ENCODE measurements around the gene MYO3A. TPM values are rescaled to one million over a fixed set of nuclear protein-coding genes. Genes with fewer than 3 reads are reported as not detected.

Gene MYO3A
- total and polyA plus RNA-seq, 2 experiments from 2014 or later: 3.0 to 10.7 TPM

DNA sequence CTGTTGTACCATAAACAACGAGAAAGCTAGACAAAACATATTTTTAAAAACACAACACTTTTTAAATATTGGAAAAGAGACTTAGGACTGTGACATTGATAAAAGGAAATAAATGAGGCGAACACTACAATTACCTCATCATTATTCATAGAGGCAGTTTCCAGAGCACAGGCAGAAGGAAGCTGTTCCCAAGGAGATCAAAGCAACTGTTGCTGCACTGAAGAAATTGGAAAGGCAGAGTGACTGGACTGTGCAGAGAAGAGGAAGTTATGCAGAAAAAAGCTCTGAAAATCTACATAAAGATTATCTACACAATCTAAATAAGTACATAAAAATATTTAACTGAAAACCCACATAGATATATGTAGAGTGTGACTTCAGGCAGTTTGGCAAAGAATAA is 32.8 kb downstream of the MYO3A start:
- TF ChIP-seq EZH2 (IDR thresholded peaks at IDR 0.05; ENCODE audit: low read depth, unreplicated experiment): no peak
- no peak for TF ChIP-seq NANOG (IDR thresholded peaks at IDR 0.05; ENCODE audit: borderline replicate concordance)
- no peak for TF ChIP-seq CREB1 (CRISPR knock-in tag; IDR thresholded peaks at IDR 0.05; ENCODE audit: low read depth)
- TF ChIP-seq EZH2phosphoT487 (IDR thresholded peaks at IDR 0.05; ENCODE audit: unreplicated experiment): no peak
- TF ChIP-seq, protein P1, sequence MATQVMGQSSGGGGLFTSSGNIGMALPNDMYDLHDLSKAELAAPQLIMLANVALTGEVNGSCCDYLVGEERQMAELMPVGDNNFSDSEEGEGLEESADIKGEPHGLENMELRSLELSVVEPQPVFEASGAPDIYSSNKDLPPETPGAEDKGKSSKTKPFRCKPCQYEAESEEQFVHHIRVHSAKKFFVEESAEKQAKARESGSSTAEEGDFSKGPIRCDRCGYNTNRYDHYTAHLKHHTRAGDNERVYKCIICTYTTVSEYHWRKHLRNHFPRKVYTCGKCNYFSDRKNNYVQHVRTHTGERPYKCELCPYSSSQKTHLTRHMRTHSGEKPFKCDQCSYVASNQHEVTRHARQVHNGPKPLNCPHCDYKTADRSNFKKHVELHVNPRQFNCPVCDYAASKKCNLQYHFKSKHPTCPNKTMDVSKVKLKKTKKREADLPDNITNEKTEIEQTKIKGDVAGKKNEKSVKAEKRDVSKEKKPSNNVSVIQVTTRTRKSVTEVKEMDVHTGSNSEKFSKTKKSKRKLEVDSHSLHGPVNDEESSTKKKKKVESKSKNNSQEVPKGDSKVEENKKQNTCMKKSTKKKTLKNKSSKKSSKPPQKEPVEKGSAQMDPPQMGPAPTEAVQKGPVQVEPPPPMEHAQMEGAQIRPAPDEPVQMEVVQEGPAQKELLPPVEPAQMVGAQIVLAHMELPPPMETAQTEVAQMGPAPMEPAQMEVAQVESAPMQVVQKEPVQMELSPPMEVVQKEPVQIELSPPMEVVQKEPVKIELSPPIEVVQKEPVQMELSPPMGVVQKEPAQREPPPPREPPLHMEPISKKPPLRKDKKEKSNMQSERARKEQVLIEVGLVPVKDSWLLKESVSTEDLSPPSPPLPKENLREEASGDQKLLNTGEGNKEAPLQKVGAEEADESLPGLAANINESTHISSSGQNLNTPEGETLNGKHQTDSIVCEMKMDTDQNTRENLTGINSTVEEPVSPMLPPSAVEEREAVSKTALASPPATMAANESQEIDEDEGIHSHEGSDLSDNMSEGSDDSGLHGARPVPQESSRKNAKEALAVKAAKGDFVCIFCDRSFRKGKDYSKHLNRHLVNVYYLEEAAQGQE (IDR thresholded peaks at IDR 0.05; ENCODE audit: unreplicated experiment): no peak
- no peak for TF ChIP-seq STAT1 (IDR thresholded peaks at IDR 0.05; ENCODE audit: unreplicated experiment)
- TF ChIP-seq ZNF331 (CRISPR knock-in tag; IDR thresholded peaks at IDR 0.05; ENCODE audit: low read depth): no peak
- TF ChIP-seq, protein P2, sequence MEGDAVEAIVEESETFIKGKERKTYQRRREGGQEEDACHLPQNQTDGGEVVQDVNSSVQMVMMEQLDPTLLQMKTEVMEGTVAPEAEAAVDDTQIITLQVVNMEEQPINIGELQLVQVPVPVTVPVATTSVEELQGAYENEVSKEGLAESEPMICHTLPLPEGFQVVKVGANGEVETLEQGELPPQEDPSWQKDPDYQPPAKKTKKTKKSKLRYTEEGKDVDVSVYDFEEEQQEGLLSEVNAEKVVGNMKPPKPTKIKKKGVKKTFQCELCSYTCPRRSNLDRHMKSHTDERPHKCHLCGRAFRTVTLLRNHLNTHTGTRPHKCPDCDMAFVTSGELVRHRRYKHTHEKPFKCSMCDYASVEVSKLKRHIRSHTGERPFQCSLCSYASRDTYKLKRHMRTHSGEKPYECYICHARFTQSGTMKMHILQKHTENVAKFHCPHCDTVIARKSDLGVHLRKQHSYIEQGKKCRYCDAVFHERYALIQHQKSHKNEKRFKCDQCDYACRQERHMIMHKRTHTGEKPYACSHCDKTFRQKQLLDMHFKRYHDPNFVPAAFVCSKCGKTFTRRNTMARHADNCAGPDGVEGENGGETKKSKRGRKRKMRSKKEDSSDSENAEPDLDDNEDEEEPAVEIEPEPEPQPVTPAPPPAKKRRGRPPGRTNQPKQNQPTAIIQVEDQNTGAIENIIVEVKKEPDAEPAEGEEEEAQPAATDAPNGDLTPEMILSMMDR (conservative IDR thresholded peaks at IDR 0.05; ENCODE audit: low read depth in 2 of 2): no peak
- TF ChIP-seq, protein P3, sequence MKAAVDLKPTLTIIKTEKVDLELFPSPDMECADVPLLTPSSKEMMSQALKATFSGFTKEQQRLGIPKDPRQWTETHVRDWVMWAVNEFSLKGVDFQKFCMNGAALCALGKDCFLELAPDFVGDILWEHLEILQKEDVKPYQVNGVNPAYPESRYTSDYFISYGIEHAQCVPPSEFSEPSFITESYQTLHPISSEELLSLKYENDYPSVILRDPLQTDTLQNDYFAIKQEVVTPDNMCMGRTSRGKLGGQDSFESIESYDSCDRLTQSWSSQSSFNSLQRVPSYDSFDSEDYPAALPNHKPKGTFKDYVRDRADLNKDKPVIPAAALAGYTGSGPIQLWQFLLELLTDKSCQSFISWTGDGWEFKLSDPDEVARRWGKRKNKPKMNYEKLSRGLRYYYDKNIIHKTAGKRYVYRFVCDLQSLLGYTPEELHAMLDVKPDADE (IDR thresholded peaks at IDR 0.05): no peak
- TF ChIP-seq POLR2AphosphoS5 (IDR thresholded peaks at IDR 0.05; ENCODE audit: low read depth): no peak
- H4K20me1 ChIP-seq (replicated peaks; ENCODE audit: insufficient read depth): no peaks in the 10 kb centered on the region
- H3K36me3 ChIP-seq (ENCODE audit: insufficient read depth): no peaks in the 10 kb centered on the region
- H3K79me2 ChIP-seq (replicated peaks; ENCODE audit: insufficient read depth): no peaks in the 10 kb centered on the region
- H3K4me2 ChIP-seq: no peak overlapping the region
- H2AFZ ChIP-seq: no peak overlapping the region
- Mint-ChIP-seq H3K4me1 (no peaks in the 10 kb centered on the region; the same call in 1 of the 3 replicates), H3K27me3 (ENCODE audit: insufficient read depth, low read depth, poor library complexity) (peaks cover 2% of the 10 kb centered on the region), H3K27ac (no peak overlapping the region), H3K4me3 (no peak overlapping the region), H3K9me3 (no peaks in the 10 kb centered on the region), H3K36me3 (ENCODE audit: low read depth) (no peaks in the 10 kb centered on the region)
- no peaks in the 10 kb centered on the region for H3K4me1 ChIP-seq (ENCODE audit: insufficient read depth)
- H3K27me3 ChIP-seq (ENCODE audit: insufficient read depth): no peaks in the 10 kb centered on the region
- H3K4me3 ChIP-seq: no peak overlapping the region
- DNase-seq (ENCODE audit: low spot score) (no peak), ATAC-seq (no peak)
- H3K9me2 ChIP-seq (ENCODE audit: insufficient read depth): no peaks in the 10 kb centered on the region
- H3K27ac ChIP-seq (ENCODE audit: low read depth): no peak overlapping the region
- H3F3A ChIP-seq (replicated peaks; ENCODE audit: low read depth): no peaks in the 10 kb centered on the region
